AG10803 (cell line): ENCODE results near the gene ACTR3.

Experiments
- DNase-seq: peaks from one replicate; pipeline ENCODE4 v3.0.0; 2010; ENCODE audit warnings: low read depth
- H3K4me3 ChIP-seq: 2 replicates; pipeline ENCODE4 v1.5.1; 2011; ENCODE audit warnings: mild to moderate bottlenecking, low read length, control low read depth
- TF ChIP-seq, protein P1 (sequence below): conservative IDR thresholded peaks from 2 replicates; pipeline ENCODE4 v1.5.1; 2011; ENCODE audit warnings: mild to moderate bottlenecking, low read length, control low read depth, inconsistent platforms

The ACTR3 gene

DNA sequence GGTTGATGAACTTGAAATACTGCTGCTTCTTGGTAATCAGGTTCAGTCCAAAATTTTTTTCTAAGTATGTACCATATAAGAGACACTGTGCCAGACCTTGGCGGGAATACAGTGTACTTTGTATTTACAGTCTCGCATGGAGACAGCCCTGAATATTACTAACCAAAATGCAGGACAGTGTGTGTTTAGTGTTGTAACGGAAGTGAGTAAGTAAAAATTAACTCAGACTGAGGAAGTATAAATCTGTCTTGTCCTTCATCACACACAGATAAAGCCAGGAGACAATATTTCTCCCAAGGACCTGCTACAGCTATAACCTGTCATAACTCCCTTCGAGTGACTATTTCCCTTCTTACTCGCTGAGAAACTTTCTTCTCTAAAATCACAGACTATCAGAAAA lies 76.9 kb downstream of the ACTR3 start:
- TF ChIP-seq, protein P1, sequence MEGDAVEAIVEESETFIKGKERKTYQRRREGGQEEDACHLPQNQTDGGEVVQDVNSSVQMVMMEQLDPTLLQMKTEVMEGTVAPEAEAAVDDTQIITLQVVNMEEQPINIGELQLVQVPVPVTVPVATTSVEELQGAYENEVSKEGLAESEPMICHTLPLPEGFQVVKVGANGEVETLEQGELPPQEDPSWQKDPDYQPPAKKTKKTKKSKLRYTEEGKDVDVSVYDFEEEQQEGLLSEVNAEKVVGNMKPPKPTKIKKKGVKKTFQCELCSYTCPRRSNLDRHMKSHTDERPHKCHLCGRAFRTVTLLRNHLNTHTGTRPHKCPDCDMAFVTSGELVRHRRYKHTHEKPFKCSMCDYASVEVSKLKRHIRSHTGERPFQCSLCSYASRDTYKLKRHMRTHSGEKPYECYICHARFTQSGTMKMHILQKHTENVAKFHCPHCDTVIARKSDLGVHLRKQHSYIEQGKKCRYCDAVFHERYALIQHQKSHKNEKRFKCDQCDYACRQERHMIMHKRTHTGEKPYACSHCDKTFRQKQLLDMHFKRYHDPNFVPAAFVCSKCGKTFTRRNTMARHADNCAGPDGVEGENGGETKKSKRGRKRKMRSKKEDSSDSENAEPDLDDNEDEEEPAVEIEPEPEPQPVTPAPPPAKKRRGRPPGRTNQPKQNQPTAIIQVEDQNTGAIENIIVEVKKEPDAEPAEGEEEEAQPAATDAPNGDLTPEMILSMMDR, result no peak
- no peak overlapping the region for H3K4me3 ChIP-seq
- peak; percentile 63 for DNase-seq

DNA sequence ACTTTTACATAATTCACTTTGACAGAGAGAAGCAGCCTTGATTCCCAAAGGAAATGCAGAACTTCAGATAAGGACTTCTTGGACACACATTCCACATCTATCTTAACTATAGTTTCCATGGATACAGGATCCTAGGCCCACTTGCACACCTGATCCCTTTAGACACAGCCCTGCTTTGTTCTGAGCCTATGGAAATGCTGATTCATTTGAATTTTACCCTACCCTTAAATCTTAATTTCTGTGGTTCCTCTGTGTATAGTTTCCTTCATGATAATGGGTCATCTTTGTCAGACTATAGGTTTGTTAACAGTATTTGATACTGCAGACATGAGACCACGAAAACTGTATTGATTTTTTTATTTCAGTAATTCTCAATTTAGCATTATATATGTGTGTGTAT lies 77.4 kb downstream of the ACTR3 start:
- TF ChIP-seq, protein P1, result no peak
- DNase-seq, result no peak
- H3K4me3 ChIP-seq, result no peak overlapping the region

DNA sequence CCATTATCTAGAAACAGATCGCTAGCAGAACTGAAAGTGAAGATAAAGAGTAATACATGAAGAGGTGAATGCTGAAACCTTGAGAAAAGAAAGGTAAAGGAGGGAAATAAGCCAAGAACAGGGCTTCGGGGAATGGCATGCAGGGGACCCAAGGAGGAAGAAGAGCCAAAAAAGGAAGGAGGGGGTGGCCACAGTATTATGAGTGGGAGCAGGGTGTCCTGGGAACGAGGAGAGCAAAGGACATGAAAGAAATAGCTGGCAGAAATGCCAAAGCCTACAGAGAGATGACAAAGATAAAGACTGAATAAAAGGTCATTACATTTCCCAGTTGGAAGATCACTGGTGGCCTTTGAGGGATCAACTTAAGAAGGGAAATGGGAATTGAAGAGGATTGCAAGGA lies 82.9 kb downstream of the ACTR3 start:
- no peak overlapping the region for H3K4me3 ChIP-seq
- no peak for DNase-seq
- TF ChIP-seq, protein P1, result no peak

DNA sequence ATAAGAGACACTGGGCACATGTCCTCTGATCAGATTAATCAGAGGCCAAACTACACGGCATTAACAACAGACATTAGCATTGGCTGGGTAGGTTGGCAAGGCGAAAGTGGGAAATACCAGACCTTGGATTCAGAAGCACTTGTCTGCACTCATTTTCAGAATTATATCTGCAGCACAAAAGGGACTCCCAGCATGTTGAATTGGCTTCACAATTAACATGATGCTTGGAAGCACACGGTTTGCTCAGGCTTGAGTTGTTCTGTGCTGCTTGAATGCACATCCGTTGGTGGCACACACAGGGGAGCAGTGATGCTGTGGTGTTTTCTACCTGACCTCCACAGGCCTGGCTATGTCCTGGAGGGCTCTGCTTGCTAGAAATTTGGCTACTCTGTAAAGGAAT lies 83.9 kb downstream of the ACTR3 start:
- DNase-seq, result no peak
- no peak overlapping the region for H3K4me3 ChIP-seq
- TF ChIP-seq, protein P1, result no peak

DNA sequence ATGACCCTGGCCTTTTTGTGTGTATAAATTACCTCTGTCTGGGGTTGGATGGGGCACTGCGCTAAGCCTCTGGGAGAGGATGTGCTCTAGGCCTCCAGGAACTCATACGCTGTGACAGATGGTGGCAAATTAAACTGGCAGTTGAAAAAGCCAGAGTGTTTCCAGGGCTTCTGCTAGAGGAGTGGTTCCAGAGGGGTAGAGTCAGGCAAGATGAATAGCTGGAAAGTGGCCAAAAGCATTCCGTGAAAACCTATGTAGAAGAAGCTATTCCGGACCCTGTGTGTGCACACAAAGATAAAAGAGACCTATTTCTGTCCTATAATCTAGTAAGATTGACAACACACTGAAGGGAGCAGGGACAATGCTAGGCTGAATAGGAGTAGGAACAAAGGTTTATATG lies 84.8 kb downstream of the ACTR3 start:
- TF ChIP-seq, protein P1, result no peak
- no peak for DNase-seq

DNA sequence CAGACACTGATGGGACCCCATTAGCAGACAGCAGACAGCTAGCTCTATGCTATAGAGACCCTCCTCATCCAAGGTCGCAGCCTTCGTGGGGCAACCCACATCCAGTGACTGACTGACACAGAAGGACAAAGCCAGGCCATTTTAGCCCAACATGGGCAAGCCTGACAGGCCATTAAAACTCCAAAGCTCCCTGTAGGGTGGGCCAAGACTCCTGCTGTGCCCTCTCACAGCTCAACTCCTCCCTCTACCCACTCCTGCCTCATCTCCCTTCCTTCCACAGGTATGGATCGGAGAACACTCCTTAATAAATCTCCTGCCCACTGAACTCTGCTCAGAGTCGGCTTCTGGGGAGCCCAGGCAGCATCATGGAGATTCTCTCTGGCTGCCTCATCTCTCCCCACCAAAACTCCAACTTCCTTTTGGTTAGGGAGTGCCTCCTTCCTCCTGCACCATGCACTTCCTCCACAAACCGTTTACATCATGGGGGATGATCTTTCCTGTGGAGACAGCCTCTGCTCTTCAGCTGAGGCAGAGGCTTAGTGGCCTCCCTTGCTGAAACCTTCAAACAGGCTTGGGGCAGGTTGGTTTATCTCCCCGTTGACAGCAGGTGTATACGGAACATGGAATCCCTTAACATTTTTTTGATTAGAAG lies 86.5 kb downstream of the ACTR3 start:
- no peak for DNase-seq
- H3K4me3 ChIP-seq, result no peak overlapping the region
- TF ChIP-seq, protein P1, result no peak

More for the DNA sequence above, 84.8 kb downstream of the ACTR3 start:
- no peak overlapping the region for H3K4me3 ChIP-seq

DNA sequence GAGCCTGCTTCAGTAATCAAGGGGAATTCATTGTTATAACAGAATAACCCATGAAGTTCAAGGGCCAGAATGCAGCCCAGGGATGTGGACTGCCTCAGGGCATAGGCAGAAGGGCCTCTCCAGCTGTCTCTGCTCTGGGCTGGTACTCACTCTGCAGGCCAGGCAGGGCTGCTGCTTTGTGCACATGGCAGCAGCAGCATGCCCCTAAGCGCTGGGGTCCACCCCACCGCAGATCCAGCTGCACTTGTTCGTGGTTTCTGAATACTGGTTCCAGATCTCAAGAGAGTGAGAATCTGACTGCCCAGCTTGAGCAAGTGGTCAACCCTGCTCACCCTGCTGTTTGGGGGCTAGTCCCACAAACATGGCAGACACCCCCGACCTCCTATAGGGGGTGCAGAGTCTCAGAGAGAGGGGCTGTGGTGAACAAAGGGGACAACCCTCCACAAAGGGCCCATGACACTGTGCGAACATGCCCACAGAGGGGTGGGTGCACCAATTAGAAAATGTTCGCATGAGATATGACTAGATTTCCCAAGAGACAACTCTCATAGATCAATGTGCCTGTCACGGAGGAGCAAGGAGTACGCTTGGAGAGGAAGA lies 87.3 kb downstream of the ACTR3 start:
- H3K4me3 ChIP-seq, result no peak overlapping the region
- DNase-seq, result no peak
- TF ChIP-seq, protein P1, result no peak
